Urothelium cell line (cell line): ENCODE results near the gene PARN.
A peak's percentile ranks its signal among the peaks of the same experiment; 100 is the strongest.
"Not testable (repeated sequence)": the region's sequence is repeated elsewhere in the genome, so short reads cannot be mapped to it uniquely, and the experiment has no call there.

Experiments
- DNase-seq: peaks from one replicate; pipeline ENCODE4 v3.0.0; 2011; ENCODE audit warnings: low spot score, mixed read lengths
- FAIRE-seq: peaks from 2 replicates; lab custom pipeline; 2011; peaks lifted over from hg19 to GRCh38; lab: Jason Lieb, UNC

The PARN gene

GRCh38 chr16:14629919-14630619 is at the start of gene PARN:
Gene PARN (minus strand): TSS chr16:14630260. CDS start chr16:14630125, 135 bp downstream.
- FAIRE-seq (no peak), DNase-seq (peak; percentile 94)

GRCh38 chr16:14678748-14679497 is 48.9 kb upstream of the PARN start:
- no peak for DNase-seq
- no peak for FAIRE-seq

- FAIRE-seq = peak; percentile 9
Observed at GRCh38 chr16:14677627-14678026, 47.6 kb upstream of the PARN start.

GRCh38 chr16:14676633-14677032 is 46.6 kb upstream of the PARN start:
- FAIRE-seq (no peak), DNase-seq (no peak)

More at GRCh38 chr16:14677627-14678026, 47.6 kb upstream of the PARN start:
- DNase-seq = no peak

- FAIRE-seq (no peak), DNase-seq (no peak)
Observed at GRCh38 chr16:14672403-14672971, 42.4 kb upstream of the PARN start.

GRCh38 chr16:14669776-14670175 is 39.7 kb upstream of the PARN start:
- DNase-seq = no peak
- FAIRE-seq = no peak

- FAIRE-seq (no peak), DNase-seq (no peak)
Observed at GRCh38 chr16:14668556-14669223, 38.6 kb upstream of the PARN start.

- FAIRE-seq = no peak
Observed at GRCh38 chr16:14667347-14668266, 37.5 kb upstream of the PARN start.

GRCh38 chr16:14658063-14658462 is 28.0 kb upstream of the PARN start:
- FAIRE-seq = no peak
- DNase-seq = no peak

More at GRCh38 chr16:14667347-14668266, 37.5 kb upstream of the PARN start:
- no peak for DNase-seq

GRCh38 chr16:14652726-14653125 is 22.7 kb upstream of the PARN start:
- FAIRE-seq = no peak
- DNase-seq = no peak

GRCh38 chr16:14650629-14651028 is 20.6 kb upstream of the PARN start:
- DNase-seq (no peak), FAIRE-seq (no peak)

GRCh38 chr16:14649816-14650215 is 19.8 kb upstream of the PARN start:
- FAIRE-seq = no peak

GRCh38 chr16:14641926-14642325 is 11.9 kb upstream of the PARN start:
- FAIRE-seq (no peak), DNase-seq (no peak)

More at GRCh38 chr16:14649816-14650215, 19.8 kb upstream of the PARN start:
- no peak for DNase-seq

GRCh38 chr16:14641206-14641605 is 11.1 kb upstream of the PARN start:
- no peak for FAIRE-seq
- no peak for DNase-seq

- FAIRE-seq (no peak), DNase-seq (no peak)
Observed at GRCh38 chr16:14640538-14640937, 10.5 kb upstream of the PARN start.

- DNase-seq, FAIRE-seq: not testable (repeated sequence)
Observed at GRCh38 chr16:14636951-14637240, 6.8 kb upstream of the PARN start.

GRCh38 chr16:14636179-14636950 is 6.3 kb upstream of the PARN start:
- not testable (repeated sequence) for FAIRE-seq, DNase-seq

- DNase-seq (no peak), FAIRE-seq (no peak)
Observed at GRCh38 chr16:14635395-14636165, 5.5 kb upstream of the PARN start.

- DNase-seq (no peak), FAIRE-seq (no peak)
Observed at GRCh38 chr16:14634389-14634725, 4.3 kb upstream of the PARN start.
